Caco-2 (cell line): ENCODE data around the gene TAF3. TPM values are rescaled to one million over a fixed set of nuclear protein-coding genes. Genes with fewer than 3 reads are reported as not detected.

Source experiments
- BruUV-seq: library from RNA; stranded (reverse); fragments of 400-500 nt; replicated peaks from 2 replicates; lab custom pipeline; 2021; lab: Mats Ljungman, UMichigan
- CTCF ChIA-PET: fragments of 300-600 bp; sonication (Branson Sonifier 250); formaldehyde crosslinking; loops from one replicate; lab custom pipeline; 2022; ENCODE audit warnings: antibody characterized with exemption; lab: Charles Lee
- POLR2A ChIA-PET: fragments of 300-600 bp; sonication (Branson Sonifier 250); formaldehyde crosslinking; loops from one replicate; lab custom pipeline; 2022; ENCODE audit warnings: antibody characterized with exemption; lab: Charles Lee
- DNase-seq, 2 experiments: peaks; one replicate each; pipeline versions ENCODE4 v3.0.0 to v3.0.0-alpha.2; 2020 to 2022
- H3K27me3 ChIP-seq: replicated peaks from 2 replicates; pipeline ENCODE4 v1.6.0; 2011; ENCODE audit warnings: low read length; ENCODE audit not compliant: control insufficient read depth, insufficient read depth
- H3K36me3 ChIP-seq: 2 replicates; pipeline ENCODE4 v1.5.1; 2011; ENCODE audit warnings: low read length; ENCODE audit not compliant: control insufficient read depth, insufficient read depth
- H3K4me1 ChIP-seq: fragments of 250-450 bp; sonication (Bioruptor Pico); 2 replicates; pipeline ENCODE4 v1.5.1; 2020; ENCODE audit warnings: mild to moderate bottlenecking
- H3K4me3 ChIP-seq: 2 replicates; pipeline ENCODE4 v1.5.1; 2011; ENCODE audit warnings: low read depth, mild to moderate bottlenecking, control low read depth, low read length
- H3K9me3 ChIP-seq: fragments of 250-450 bp; sonication (Bioruptor Pico); 2 replicates; pipeline ENCODE4 v1.5.1; 2020; ENCODE audit warnings: mild to moderate bottlenecking, moderate library complexity
- H3K27ac Mint-ChIP-seq: one replicate; pipeline ENCODE4 v1.8.0; 2022; ENCODE audit warnings: mixed read lengths; ENCODE audit not compliant: unreplicated experiment
- H3K27me3 Mint-ChIP-seq: one replicate; pipeline ENCODE4 v1.8.0; 2022; ENCODE audit warnings: mixed read lengths; ENCODE audit not compliant: insufficient read depth, unreplicated experiment
- H3K36me3 Mint-ChIP-seq: one replicate; pipeline ENCODE4 v1.8.0; 2022; ENCODE audit warnings: mild to moderate bottlenecking, mixed read lengths; ENCODE audit not compliant: insufficient read depth, unreplicated experiment
- H3K4me1 Mint-ChIP-seq: one replicate; pipeline ENCODE4 v1.8.0; 2022; ENCODE audit warnings: low read depth, mixed read lengths; ENCODE audit not compliant: unreplicated experiment
- H3K4me3 Mint-ChIP-seq: one replicate; pipeline ENCODE4 v1.8.0; 2022; ENCODE audit warnings: mild to moderate bottlenecking, moderate library complexity, mixed read lengths; ENCODE audit not compliant: unreplicated experiment
- H3K9me3 Mint-ChIP-seq: one replicate; pipeline ENCODE4 v1.8.0; 2022; ENCODE audit warnings: mixed read lengths; ENCODE audit not compliant: unreplicated experiment
- intact Hi-C: fragments of 100-400 bp; cut with micrococcal nuclease; formaldehyde crosslinking; loops from one replicate; pipeline ENCODE4 v1.10.0; 2022; ENCODE audit not compliant: unreplicated experiment
- total RNA-seq: library from RNA; stranded (reverse); gene quantifications from 2 replicates; pipeline ENCODE4 v1.2.3, GENCODE V29; 2022
- TF ChIP-seq, protein P1 (sequence below), 2 experiments: fragments of 200-600 bp in 1 of 2; IDR thresholded peaks; 1 replicate in 1 of 2; 2 replicates in 1 of 2; pipeline versions ENCODE4 v1.5.1 to v1.8.0; 2011 to 2022; ENCODE audit warnings: antibody characterized with exemption in 1 of 2, control low read depth in 1 of 2, inconsistent platforms in 1 of 2, low read depth in 1 of 2, low read length in 1 of 2, mild to moderate bottlenecking in 1 of 2, moderate library complexity in 1 of 2; ENCODE audit not compliant: insufficient read depth in 1 of 2, severe bottlenecking in 1 of 2, unreplicated experiment in 1 of 2

Gene TAF3
- total RNA-seq, 1 experiment from 2014 or later = 30.6 TPM

DNA sequence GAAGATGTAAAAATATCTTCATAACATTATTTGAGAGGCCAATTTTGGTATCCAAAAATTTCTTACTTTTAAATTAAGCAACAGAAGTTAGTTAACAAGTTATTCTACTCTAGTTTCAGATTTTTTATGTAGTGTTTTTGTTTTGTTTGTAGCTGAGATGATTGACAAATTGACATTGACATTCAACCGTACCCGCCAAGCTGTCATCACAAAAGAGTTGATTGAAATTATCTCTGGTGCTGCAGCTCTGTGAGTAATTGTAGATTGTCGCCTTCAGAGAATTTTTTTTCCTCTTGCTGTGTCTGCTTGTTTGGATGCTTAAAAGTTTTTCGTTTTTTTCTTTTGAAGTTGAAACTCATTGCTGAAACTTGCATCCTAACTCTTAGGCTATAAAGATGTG lies 15.7 kb upstream of the TAF3 start:
- H3K4me1 ChIP-seq = no peaks in the 10 kb centered on the region
- H3K36me3 ChIP-seq = peaks cover 7% of the 10 kb centered on the region
- CTCF ChIA-PET = no interaction called here
- DNase-seq = no peak
- TF ChIP-seq, protein P1, sequence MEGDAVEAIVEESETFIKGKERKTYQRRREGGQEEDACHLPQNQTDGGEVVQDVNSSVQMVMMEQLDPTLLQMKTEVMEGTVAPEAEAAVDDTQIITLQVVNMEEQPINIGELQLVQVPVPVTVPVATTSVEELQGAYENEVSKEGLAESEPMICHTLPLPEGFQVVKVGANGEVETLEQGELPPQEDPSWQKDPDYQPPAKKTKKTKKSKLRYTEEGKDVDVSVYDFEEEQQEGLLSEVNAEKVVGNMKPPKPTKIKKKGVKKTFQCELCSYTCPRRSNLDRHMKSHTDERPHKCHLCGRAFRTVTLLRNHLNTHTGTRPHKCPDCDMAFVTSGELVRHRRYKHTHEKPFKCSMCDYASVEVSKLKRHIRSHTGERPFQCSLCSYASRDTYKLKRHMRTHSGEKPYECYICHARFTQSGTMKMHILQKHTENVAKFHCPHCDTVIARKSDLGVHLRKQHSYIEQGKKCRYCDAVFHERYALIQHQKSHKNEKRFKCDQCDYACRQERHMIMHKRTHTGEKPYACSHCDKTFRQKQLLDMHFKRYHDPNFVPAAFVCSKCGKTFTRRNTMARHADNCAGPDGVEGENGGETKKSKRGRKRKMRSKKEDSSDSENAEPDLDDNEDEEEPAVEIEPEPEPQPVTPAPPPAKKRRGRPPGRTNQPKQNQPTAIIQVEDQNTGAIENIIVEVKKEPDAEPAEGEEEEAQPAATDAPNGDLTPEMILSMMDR (IDR thresholded peaks at IDR 0.05; ENCODE audit: insufficient read depth in 1 of 2, low read depth in 1 of 2, low read length in 1 of 2, severe bottlenecking in 1 of 2, unreplicated experiment in 1 of 2) = no peak
- no peaks in the 10 kb centered on the region for H3K27me3 ChIP-seq
- POLR2A ChIA-PET = no interaction called here
- Mint-ChIP-seq H3K27ac (no peak overlapping the region), H3K9me3 (no peaks in the 10 kb centered on the region), H3K36me3 (peaks cover 97% of the 10 kb centered on the region), H3K4me1 (no peaks in the 10 kb centered on the region), H3K27me3 (no peaks in the 10 kb centered on the region), H3K4me3 (no peak overlapping the region)
- no peak overlapping the region for H3K4me3 ChIP-seq
- no TSS peak for BruUV-seq
- no peaks in the 10 kb centered on the region for H3K9me3 ChIP-seq
- intact Hi-C loops = no loop called here

DNA sequence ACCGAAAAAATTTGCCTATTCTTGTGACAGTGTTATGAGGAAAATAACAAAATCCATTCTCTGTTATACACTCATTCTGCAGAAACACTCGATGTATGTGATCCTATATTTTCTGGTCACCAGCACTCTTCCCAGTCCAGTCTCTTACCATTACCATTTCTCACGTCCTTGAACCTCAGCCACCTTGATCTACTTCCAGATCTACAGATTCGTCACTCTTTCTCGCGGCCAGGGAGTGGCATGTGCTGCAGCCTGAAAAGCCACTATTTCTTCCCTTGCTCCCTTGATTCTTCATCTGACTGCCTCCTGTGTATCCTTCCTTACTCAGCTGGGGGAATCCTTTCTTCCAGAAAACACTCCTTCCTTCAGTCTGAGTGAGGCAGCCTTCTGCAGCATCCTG lies 14.1 kb upstream of the TAF3 start:
- POLR2A ChIA-PET = no interaction called here
- Mint-ChIP-seq H3K4me3 (no peak overlapping the region), H3K27me3 (no peaks in the 10 kb centered on the region), H3K36me3 (peaks cover 91% of the 10 kb centered on the region), H3K27ac (no peak overlapping the region), H3K9me3 (no peaks in the 10 kb centered on the region), H3K4me1 (no peaks in the 10 kb centered on the region)
- TF ChIP-seq, protein P1 (IDR thresholded peaks at IDR 0.05; ENCODE audit: insufficient read depth in 1 of 2, low read depth in 1 of 2, low read length in 1 of 2, severe bottlenecking in 1 of 2, unreplicated experiment in 1 of 2) = no peak
- no peaks in the 10 kb centered on the region for H3K4me1 ChIP-seq
- H3K9me3 ChIP-seq = no peaks in the 10 kb centered on the region
- H3K36me3 ChIP-seq = peaks cover 8% of the 10 kb centered on the region
- no peak overlapping the region for H3K4me3 ChIP-seq
- CTCF ChIA-PET = no interaction called here
- H3K27me3 ChIP-seq = no peaks in the 10 kb centered on the region
- no TSS peak for BruUV-seq
- DNase-seq = no peak
- intact Hi-C loops = no loop called here

- Mint-ChIP-seq H3K9me3 (no peaks in the 10 kb centered on the region), H3K27ac (no peak overlapping the region), H3K4me3 (no peak overlapping the region), H3K36me3 (peaks cover 91% of the 10 kb centered on the region), H3K4me1 (no peaks in the 10 kb centered on the region), H3K27me3 (no peaks in the 10 kb centered on the region)
- no peaks in the 10 kb centered on the region for H3K27me3 ChIP-seq
- DNase-seq = no peak
- H3K4me1 ChIP-seq = no peaks in the 10 kb centered on the region
- no peak overlapping the region for H3K4me3 ChIP-seq
- ChIA-PET POLR2A (no interaction called here), CTCF (no interaction called here)
- H3K36me3 ChIP-seq = peaks cover 8% of the 10 kb centered on the region
- intact Hi-C loops = no loop called here
- no TSS peak for BruUV-seq
- TF ChIP-seq, protein P1 (IDR thresholded peaks at IDR 0.05; ENCODE audit: insufficient read depth in 1 of 2, low read depth in 1 of 2, low read length in 1 of 2, severe bottlenecking in 1 of 2, unreplicated experiment in 1 of 2) = no peak
- no peaks in the 10 kb centered on the region for H3K9me3 ChIP-seq
These were observed 13.6 kb upstream of the TAF3 start for GRCh38 chr10:7804741-7805140.
